ENCODE data around the gene TEX29.

DNA sequence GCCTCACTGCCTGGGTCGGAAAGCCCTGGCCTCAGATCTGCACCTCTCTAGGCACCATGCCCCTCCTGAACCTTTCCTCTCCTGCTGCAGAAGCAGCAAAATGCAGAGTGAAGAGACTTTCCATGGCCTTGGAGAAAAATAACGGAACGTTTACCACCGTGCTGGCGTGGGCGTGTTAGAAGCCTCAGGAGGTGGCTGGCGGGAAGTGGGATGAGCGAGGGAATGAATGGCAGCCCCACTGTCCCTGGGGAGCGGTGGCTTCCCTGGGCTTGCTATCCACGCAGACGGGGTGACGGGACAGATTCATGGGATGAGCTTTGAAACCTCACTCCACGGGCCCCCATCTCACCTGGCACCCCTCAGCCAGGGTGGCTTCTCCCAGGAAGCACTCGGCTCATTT lies 4.3 kb downstream of the TEX29 start:
- TF ChIP-seq TEAD4 (CRISPR knock-in tag; IDR thresholded peaks at IDR 0.05) (no peak), CREM (CRISPR knock-in tag; IDR thresholded peaks at IDR 0.05) (no peak)
